MM.1S (cell line): Measurements from ENCODE around the gene MMP20.

Experiments used
- DNase-seq: peaks from one replicate; pipeline ENCODE4 v3.0.0-alpha.2; 2015
- H2AFZ ChIP-seq: fragments of 300-600 bp; sonication (generic); 2 replicates; pipeline ENCODE4 v1.6.0; 2016; ENCODE audit warnings: antibody characterized with exemption, low read length
- H3F3A ChIP-seq: fragments of 300-600 bp; sonication (generic); 2 replicates; pipeline ENCODE4 v1.6.1; 2016; ENCODE audit warnings: mild to moderate bottlenecking, antibody characterized with exemption, low read length, moderate library complexity, mixed read lengths; ENCODE audit not compliant: insufficient read depth
- H3K27ac ChIP-seq: fragments of 300-600 bp; sonication (generic); 2 replicates; pipeline ENCODE4 v1.5.1; 2016; ENCODE audit warnings: mild to moderate bottlenecking, low read length
- H3K27me3 ChIP-seq: fragments of 300-600 bp; sonication (generic); replicated peaks from 2 replicates; pipeline ENCODE4 v1.6.0; 2016; ENCODE audit warnings: low read length; ENCODE audit not compliant: insufficient read depth
- H3K36me3 ChIP-seq: fragments of 300-600 bp; sonication (generic); replicated peaks from 2 replicates; pipeline ENCODE4 v1.6.1; 2016; ENCODE audit warnings: mild to moderate bottlenecking, low read length, mixed read lengths; ENCODE audit not compliant: insufficient read depth
- H3K4me1 ChIP-seq: fragments of 300-600 bp; sonication (generic); 2 replicates; pipeline ENCODE4 v1.6.1; 2016; ENCODE audit warnings: low read length, mixed read lengths
- H3K4me2 ChIP-seq: fragments of 300-600 bp; sonication (generic); 2 replicates; pipeline ENCODE4 v1.6.0; 2016; ENCODE audit warnings: low read depth, low read length
- H3K4me3 ChIP-seq: fragments of 300-600 bp; sonication (generic); 2 replicates; pipeline ENCODE4 v1.5.1; 2016; ENCODE audit warnings: low read length, mixed read lengths
- H3K79me2 ChIP-seq: fragments of 300-600 bp; sonication (generic); 2 replicates; pipeline ENCODE4 v1.6.1; 2016; ENCODE audit warnings: mixed run types, low read length, mixed read lengths
- H3K9ac ChIP-seq: fragments of 300-600 bp; sonication (generic); 2 replicates; pipeline ENCODE4 v1.6.1; 2016; ENCODE audit warnings: low read length, mixed read lengths
- H3K9me2 ChIP-seq: fragments of 300-600 bp; sonication (generic); replicated peaks from 2 replicates; pipeline ENCODE4 v1.6.1; 2016; ENCODE audit warnings: mild to moderate bottlenecking, low read length, mixed read lengths; ENCODE audit not compliant: insufficient read depth
- H3K9me3 ChIP-seq: fragments of 300-600 bp; sonication (generic); replicated peaks from 2 replicates; pipeline ENCODE4 v1.6.1; 2016; ENCODE audit warnings: mild to moderate bottlenecking, low read length, mixed read lengths; ENCODE audit not compliant: insufficient read depth
- H4K20me1 ChIP-seq: fragments of 300-600 bp; sonication (generic); 2 replicates; pipeline ENCODE4 v1.6.1; 2016; ENCODE audit warnings: mild to moderate bottlenecking, low read length, moderate library complexity, mixed read lengths; ENCODE audit not compliant: insufficient read depth
- CTCF ChIP-seq: fragments of 300-600 bp; sonication (generic); IDR thresholded peaks from 2 replicates; pipeline ENCODE4 v1.5.1; 2016; ENCODE audit warnings: antibody characterized with exemption, low read length, mixed read lengths
- EZH2 ChIP-seq: fragments of 300-600 bp; sonication (generic); optimal IDR thresholded peaks from 2 replicates; pipeline ENCODE3; 2017; ENCODE audit warnings: low read depth, mild to moderate bottlenecking, antibody characterized with exemption, low read length, mixed read lengths
- EZH2phosphoT487 ChIP-seq: fragments of 300-600 bp; sonication (generic); IDR thresholded peaks from 2 replicates; pipeline ENCODE4 v1.6.1; 2018; ENCODE audit warnings: antibody characterized with exemption, low read length

The MMP20 gene

GRCh38 chr11:102555091-102555490, 70.0 kb downstream of the MMP20 start:
- peaks cover 12% of the 10 kb centered on the region for H3K4me1 ChIP-seq
- H3K27me3 ChIP-seq: peaks cover 18% of the 10 kb centered on the region
- TF ChIP-seq CTCF: no peak
- no peaks in the 10 kb centered on the region for H4K20me1 ChIP-seq
- no peak overlapping the region for H3K27ac ChIP-seq
- H3K4me3 ChIP-seq: no peak overlapping the region
- H3K9me2 ChIP-seq: no peaks in the 10 kb centered on the region
- no peak overlapping the region for H3K9ac ChIP-seq
- no peaks in the 10 kb centered on the region for H3K79me2 ChIP-seq
- no peak overlapping the region for H2AFZ ChIP-seq
- no peaks in the 10 kb centered on the region for H3K36me3 ChIP-seq
- H3F3A ChIP-seq: peaks cover 7% of the 10 kb centered on the region
- no peak for DNase-seq
- H3K9me3 ChIP-seq: no peaks in the 10 kb centered on the region
- H3K4me2 ChIP-seq: no peak overlapping the region

- no peaks in the 10 kb centered on the region for H3K9me3 ChIP-seq
- no peak overlapping the region for H3K4me3 ChIP-seq
- H4K20me1 ChIP-seq: no peaks in the 10 kb centered on the region
- H3K27ac ChIP-seq: no peak overlapping the region
- no peak for DNase-seq
- H3F3A ChIP-seq: no peaks in the 10 kb centered on the region
- no peak overlapping the region for H3K4me2 ChIP-seq
- no peak overlapping the region for H3K9ac ChIP-seq
- H3K9me2 ChIP-seq: no peaks in the 10 kb centered on the region
- no peaks in the 10 kb centered on the region; the same call in 1 of the 2 replicates for H3K4me1 ChIP-seq
- H3K36me3 ChIP-seq: no peaks in the 10 kb centered on the region
- peaks cover 11% of the 10 kb centered on the region for H3K27me3 ChIP-seq
- H2AFZ ChIP-seq: no peak overlapping the region
- no peaks in the 10 kb centered on the region for H3K79me2 ChIP-seq
- no peak for TF ChIP-seq EZH2phosphoT487
- TF ChIP-seq EZH2: no peak
- TF ChIP-seq CTCF: no peak
These were observed 71.3 kb downstream of the MMP20 start for GRCh38 chr11:102553835-102554282.

GRCh38 chr11:102552447-102553194, 72.5 kb downstream of the MMP20 start:
- TF ChIP-seq EZH2: no peak
- no peak for TF ChIP-seq EZH2phosphoT487
- H3K9me2 ChIP-seq: no peaks in the 10 kb centered on the region
- H3K36me3 ChIP-seq: no peaks in the 10 kb centered on the region
- no peak for DNase-seq
- H3K4me2 ChIP-seq: no peak overlapping the region
- no peak overlapping the region for H3K4me3 ChIP-seq
- H2AFZ ChIP-seq: no peak overlapping the region
- no peaks in the 10 kb centered on the region for H3F3A ChIP-seq
- H3K27ac ChIP-seq: no peak overlapping the region
- H3K79me2 ChIP-seq: no peaks in the 10 kb centered on the region
- H3K9ac ChIP-seq: no peak overlapping the region
- H3K4me1 ChIP-seq: no peaks in the 10 kb centered on the region
- H3K27me3 ChIP-seq: no peaks in the 10 kb centered on the region; the same call in 1 of the 2 replicates
- no peaks in the 10 kb centered on the region for H3K9me3 ChIP-seq
- no peaks in the 10 kb centered on the region for H4K20me1 ChIP-seq

GRCh38 chr11:102552020-102552419, 73.1 kb downstream of the MMP20 start:
- H3K9me2 ChIP-seq: no peaks in the 10 kb centered on the region
- no peaks in the 10 kb centered on the region; the same call in 1 of the 2 replicates for H3K27me3 ChIP-seq
- no peak for DNase-seq
- no peaks in the 10 kb centered on the region for H3K4me1 ChIP-seq
- TF ChIP-seq CTCF: no peak
- no peak for TF ChIP-seq EZH2
- TF ChIP-seq EZH2phosphoT487: no peak
- H3F3A ChIP-seq: no peaks in the 10 kb centered on the region
- H2AFZ ChIP-seq: no peak overlapping the region
- no peaks in the 10 kb centered on the region for H3K9me3 ChIP-seq
- no peak overlapping the region for H3K27ac ChIP-seq
- no peaks in the 10 kb centered on the region for H3K36me3 ChIP-seq
- no peaks in the 10 kb centered on the region for H4K20me1 ChIP-seq
- H3K4me3 ChIP-seq: no peak overlapping the region
- H3K4me2 ChIP-seq: no peak overlapping the region
- H3K9ac ChIP-seq: no peak overlapping the region
- H3K79me2 ChIP-seq: no peaks in the 10 kb centered on the region
